Retinal pigment epithelial cell (primary cell): ENCODE data around the gene UVRAG.
"Not testable (repeated sequence)": the region's sequence is repeated elsewhere in the genome, so short reads cannot be mapped to it uniquely, and the experiment has no call there.

Experiments used
- DNase-seq: peaks from one replicate; pipeline ENCODE4 v3.0.0-alpha.2; 2010; ENCODE audit warnings: low read depth
- H3K4me3 ChIP-seq: 2 replicates; pipeline ENCODE4 v1.5.1; 2011; ENCODE audit warnings: mild to moderate bottlenecking, low read length, control low read depth, moderate library complexity
- CTCF ChIP-seq: conservative IDR thresholded peaks from 2 replicates; pipeline ENCODE4 v1.5.1; 2011; ENCODE audit warnings: low read depth, low read length, control low read depth, inconsistent platforms

UVRAG gene

GRCh38 chr11:76077575-76078150 is 262.7 kb downstream of the UVRAG start:
- no peak for TF ChIP-seq CTCF
- H3K4me3 ChIP-seq: no peak overlapping the region
- DNase-seq: no peak

GRCh38 chr11:76081084-76081483 is 266.1 kb downstream of the UVRAG start:
- not testable (repeated sequence) for DNase-seq, H3K4me3 ChIP-seq

- no peak overlapping the region for H3K4me3 ChIP-seq
- TF ChIP-seq CTCF: no peak
- DNase-seq: peak; percentile 91
Measured at GRCh38 chr11:76083563-76084451, 268.8 kb downstream of the UVRAG start.

- H3K4me3 ChIP-seq: no peak overlapping the region
- DNase-seq: no peak
- TF ChIP-seq CTCF: no peak
Measured at GRCh38 chr11:76085270-76085669, 270.3 kb downstream of the UVRAG start.

GRCh38 chr11:76086743-76087635 is 272.0 kb downstream of the UVRAG start:
- H3K4me3 ChIP-seq: no peak overlapping the region
- DNase-seq: no peak
- no peak for TF ChIP-seq CTCF

GRCh38 chr11:76087749-76088148 is 272.7 kb downstream of the UVRAG start:
- H3K4me3 ChIP-seq: no peak overlapping the region
- TF ChIP-seq CTCF: no peak
- no peak for DNase-seq

GRCh38 chr11:76088511-76088910 is 273.5 kb downstream of the UVRAG start:
- DNase-seq: no peak
- no peak overlapping the region for H3K4me3 ChIP-seq
- TF ChIP-seq CTCF: no peak
